Measurements from ENCODE around the gene KCND2.

DNA sequence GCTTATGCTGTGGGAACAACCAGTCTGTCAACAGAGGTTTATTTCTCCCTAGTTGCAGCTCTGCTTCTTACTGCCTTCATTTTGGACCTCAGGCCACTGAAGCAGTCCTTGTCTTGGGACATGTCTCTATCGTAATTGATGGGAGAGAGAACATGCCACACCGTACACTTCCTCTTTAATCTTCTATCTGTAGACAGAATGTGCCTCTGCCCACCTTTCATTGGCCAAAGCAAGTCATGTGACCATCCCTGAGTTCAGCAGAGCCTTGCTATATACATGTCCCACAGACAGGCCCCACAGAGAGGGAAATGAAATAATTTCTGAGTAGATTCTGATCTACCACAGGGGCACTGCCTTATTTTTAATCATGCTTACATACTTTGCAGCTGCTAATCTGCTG, 98.0 kb downstream of the KCND2 start:
- TF ChIP-seq POLR2A (IDR thresholded peaks at IDR 0.05; ENCODE audit: low read depth, low read length) (no peak), POLR2AphosphoS5 (IDR thresholded peaks at IDR 0.05; ENCODE audit: low read depth, low read length) (peak; percentile 47; the same call in 1 of the 2 replicates), TAF1 (IDR thresholded peaks at IDR 0.05; ENCODE audit: borderline replicate concordance, low read depth, low read length) (no peak)
